H9 (cell line): ENCODE results near the gene CHN1. TPM values are rescaled to one million over a fixed set of nuclear protein-coding genes. Genes with fewer than 3 reads are reported as not detected.

ENCODE experiments used
- DNase-seq: peaks from one replicate; pipeline ENCODE4 v3.0.0-alpha.2; 2017
- H2AFZ ChIP-seq: one replicate; pipeline ENCODE4 v1.6.1; 2013; ENCODE audit warnings: mild to moderate bottlenecking, low read length, control low read depth, moderate library complexity
- H2AK5ac ChIP-seq: 2 replicates; pipeline ENCODE4 v1.6.1; 2013; ENCODE audit warnings: low read length, control low read depth, mixed read lengths; ENCODE audit not compliant: insufficient read length
- H2BK120ac ChIP-seq: one replicate; pipeline ENCODE4 v1.6.1; 2013; ENCODE audit warnings: low read depth, mild to moderate bottlenecking, low read length, control low read depth, inconsistent platforms; ENCODE audit not compliant: poor library complexity, severe bottlenecking
- H2BK12ac ChIP-seq: 2 replicates; pipeline ENCODE4 v1.6.1; 2013; ENCODE audit warnings: low read length, control low read depth, mixed read lengths, low read depth; ENCODE audit not compliant: insufficient read length
- H2BK15ac ChIP-seq: 2 replicates; pipeline ENCODE4 v1.6.1; 2013; ENCODE audit warnings: low read depth, low read length, control low read depth
- H2BK20ac ChIP-seq: one replicate; pipeline ENCODE4 v1.6.1; 2013; ENCODE audit warnings: low read depth, mild to moderate bottlenecking, low read length, control low read depth, inconsistent platforms; ENCODE audit not compliant: poor library complexity, severe bottlenecking
- H2BK5ac ChIP-seq: 2 replicates; pipeline ENCODE4 v1.6.1; 2013; ENCODE audit warnings: low read length, control low read depth, mixed read lengths; ENCODE audit not compliant: insufficient read length
- H3K14ac ChIP-seq: 2 replicates; pipeline ENCODE4 v1.6.1; 2013; ENCODE audit warnings: low read length, control low read depth; ENCODE audit not compliant: insufficient read depth
- H3K18ac ChIP-seq: 2 replicates; pipeline ENCODE4 v1.6.1; 2013; ENCODE audit warnings: low read depth, mild to moderate bottlenecking, mixed read lengths, low read length, control low read depth; ENCODE audit not compliant: insufficient read length
- H3K23ac ChIP-seq: 2 replicates; pipeline ENCODE4 v1.6.1; 2013; ENCODE audit warnings: low read length, control low read depth, mixed read lengths, low read depth; ENCODE audit not compliant: insufficient read length
- H3K23me2 ChIP-seq: 2 replicates; pipeline ENCODE4 v1.6.1; 2013; ENCODE audit warnings: low read depth, mild to moderate bottlenecking, mixed read lengths, low read length, control low read depth; ENCODE audit not compliant: insufficient read length, poor library complexity, severe bottlenecking
- H3K27ac ChIP-seq: 2 replicates; pipeline ENCODE4 v1.5.1; 2013; ENCODE audit warnings: low read length, control low read depth, mixed read lengths, low read depth; ENCODE audit not compliant: insufficient read length
- H3K27me3 ChIP-seq: 2 replicates; pipeline ENCODE4 v1.6.1; 2013; ENCODE audit warnings: low read length, control low read depth, inconsistent platforms; ENCODE audit not compliant: insufficient read depth
- H3K4ac ChIP-seq: 2 replicates; pipeline ENCODE4 v1.6.1; 2013; ENCODE audit warnings: low read depth, mild to moderate bottlenecking, control low read depth, inconsistent platforms, low read length, moderate library complexity
- H3K4me1 ChIP-seq: 2 replicates; pipeline ENCODE4 v1.6.1; 2013; ENCODE audit warnings: low read length, control low read depth, inconsistent platforms; ENCODE audit not compliant: insufficient read depth
- H3K4me2 ChIP-seq: 2 replicates; pipeline ENCODE4 v1.6.1; 2013; ENCODE audit warnings: low read length, control low read depth, mixed read lengths; ENCODE audit not compliant: insufficient read length, insufficient read depth
- H3K56ac ChIP-seq: 2 replicates; pipeline ENCODE4 v1.6.1; 2013; ENCODE audit warnings: low read depth, mild to moderate bottlenecking, mixed read lengths, low read length, control low read depth; ENCODE audit not compliant: insufficient read length
- H3K79me1 ChIP-seq: 2 replicates; pipeline ENCODE4 v1.6.1; 2013; ENCODE audit warnings: low read depth, mild to moderate bottlenecking, moderate library complexity, low read length, control low read depth, inconsistent platforms; ENCODE audit not compliant: insufficient read depth, poor library complexity, severe bottlenecking
- H3K79me2 ChIP-seq: 2 replicates; pipeline ENCODE4 v1.6.1; 2013; ENCODE audit warnings: low read length, control low read depth, inconsistent platforms; ENCODE audit not compliant: insufficient read depth
- H3K9ac ChIP-seq: 2 replicates; pipeline ENCODE4 v1.6.1; 2013; ENCODE audit warnings: low read length, control low read depth, mixed read lengths; ENCODE audit not compliant: insufficient read length; ENCODE audit errors: extremely low read depth
- H3K9me3 ChIP-seq: one replicate; pipeline ENCODE4 v1.6.1; 2013; ENCODE audit warnings: low read depth, low read length, inconsistent platforms; ENCODE audit not compliant: control insufficient read depth
- H3T11ph ChIP-seq: one replicate; pipeline ENCODE4 v1.6.1; 2013; ENCODE audit warnings: mild to moderate bottlenecking, low read length, control low read depth, inconsistent platforms
- H4K20me1 ChIP-seq: one replicate; pipeline ENCODE4 v1.6.1; 2013; ENCODE audit not compliant: control insufficient read depth, insufficient read length, insufficient read depth
- H4K5ac ChIP-seq: 2 replicates; pipeline ENCODE4 v1.6.1; 2013; ENCODE audit warnings: low read depth, mild to moderate bottlenecking, mixed read lengths, low read length, control low read depth; ENCODE audit not compliant: insufficient read length
- H4K8ac ChIP-seq: replicated peaks from 2 replicates; pipeline ENCODE4 v1.6.1; 2013; ENCODE audit warnings: low read length, control low read depth, mixed read lengths, low read depth; ENCODE audit not compliant: insufficient read length
- H4K91ac ChIP-seq: 2 replicates; pipeline ENCODE4 v1.6.1; 2013; ENCODE audit warnings: low read depth, mild to moderate bottlenecking, moderate library complexity, mixed read lengths, low read length, control low read depth; ENCODE audit not compliant: insufficient read length
- H3K27ac Mint-ChIP-seq, 3 experiments: 2 replicates in 2 of 3; 3 replicates in 1 of 3; pipeline ENCODE4 v1.8.0; 2020 to 2021; ENCODE audit warnings: mixed read lengths in 3 of 3, mild to moderate bottlenecking in 1 of 3, moderate library complexity in 1 of 3
- H3K27me3 Mint-ChIP-seq: 2 replicates; pipeline ENCODE4 v1.8.0; 2021; ENCODE audit warnings: low read depth, mild to moderate bottlenecking, moderate library complexity, mixed read lengths
- H3K36me3 Mint-ChIP-seq, 3 experiments: 2 replicates in 2 of 3; 3 replicates in 1 of 3; pipeline ENCODE4 v1.8.0; 2020 to 2021; ENCODE audit warnings: low read depth in 3 of 3, mixed read lengths in 3 of 3; ENCODE audit not compliant: insufficient read depth in 1 of 3
- H3K4me1 Mint-ChIP-seq, 2 experiments: 2 replicates each; pipeline ENCODE4 v1.8.0; 2020; ENCODE audit warnings: mixed read lengths in 2 of 2
- H3K4me3 Mint-ChIP-seq, 2 experiments: 2 replicates in 1 of 2; 3 replicates in 1 of 2; pipeline ENCODE4 v1.8.0; 2020 to 2021; ENCODE audit warnings: mild to moderate bottlenecking in 2 of 2, mixed read lengths in 2 of 2, moderate library complexity in 1 of 2
- H3K9me3 Mint-ChIP-seq, 2 experiments: 2 replicates in 1 of 2; 3 replicates in 1 of 2; pipeline ENCODE4 v1.8.0; 2020; ENCODE audit warnings: mild to moderate bottlenecking in 2 of 2, mixed read lengths in 2 of 2, moderate library complexity in 1 of 2
- CTCF ChIP-seq: fragments of 200-600 bp; sonication (generic); conservative IDR thresholded peaks from 3 replicates; pipeline ENCODE4 v1.8.0; 2021; ENCODE audit warnings: antibody characterized with exemption, mild to moderate bottlenecking
- WGBS: extraction: QIAGEN DNeasy Blood & Tissue Kit; methylation state at CpG from one replicate; pipeline ENCODE4 v1.1.7; 2013; ENCODE audit warnings: missing lambda C conversion rate, low lambda C conversion rate, mixed read lengths; ENCODE audit not compliant: insufficient read length; ENCODE audit errors: extremely low coverage; 5-methylcytosine and 5-hydroxymethylcytosine counted together
- total RNA-seq: library from RNA; stranded (reverse); gene quantifications from 2 replicates; pipeline ENCODE4 v1.2.1, GENCODE V29; 2021

Gene CHN1
- total RNA-seq, 1 experiment from 2014 or later = 33.9 TPM

GRCh38 chr2:174925046-174925784, 80.0 kb downstream of the CHN1 start:
- no peak overlapping the region for H2BK5ac ChIP-seq
- no peak overlapping the region for H3T11ph ChIP-seq
- no peak for TF ChIP-seq CTCF
- H3K9ac ChIP-seq = no peak overlapping the region
- H3K23me2 ChIP-seq = no peaks in the 10 kb centered on the region
- H3K27me3 Mint-ChIP-seq = no peaks in the 10 kb centered on the region
- no peak overlapping the region for H3K14ac ChIP-seq
- H3K18ac ChIP-seq = no peak overlapping the region
- peaks cover 11 to 31% (median 14%) of the 10 kb centered on the region in 3 experiments; a peak in 6 of 7 replicates for H3K36me3 Mint-ChIP-seq
- no peak overlapping the region for H2BK120ac ChIP-seq
- no peak overlapping the region for H3K56ac ChIP-seq
- H2AFZ ChIP-seq = no peak overlapping the region
- no peaks in the 10 kb centered on the region for H3K79me1 ChIP-seq
- no peak overlapping the region for H2BK15ac ChIP-seq
- no peak overlapping the region for H4K8ac ChIP-seq
- H3K27me3 ChIP-seq = no peaks in the 10 kb centered on the region
- DNase-seq = no peak
- H3K4me1 Mint-ChIP-seq = peaks cover 42 to 51% of the 10 kb centered on the region in 2 experiments
- H2BK20ac ChIP-seq = no peak overlapping the region
- H4K91ac ChIP-seq = no peak overlapping the region
- no CpG with 5 or more reads among the region's 3 CpGs for WGBS
- H3K23ac ChIP-seq = no peak overlapping the region
- no peak overlapping the region for H3K4ac ChIP-seq
- no peaks in the 10 kb centered on the region for H3K79me2 ChIP-seq
- no peak overlapping the region for H3K4me2 ChIP-seq
- peak overlapping the region; percentile 87 for H3K27ac ChIP-seq
- H3K4me3 Mint-ChIP-seq = peak overlapping the region; percentile 31 to 70; a peak in 3 of 5 replicates
- no peaks in the 10 kb centered on the region for H4K20me1 ChIP-seq
- peaks cover 7% of the 10 kb centered on the region; the same call in 1 of the 2 replicates for H3K4me1 ChIP-seq
- H3K27ac Mint-ChIP-seq = peak overlapping the region; percentile 93 to 100 (median 99)
- H2AK5ac ChIP-seq = no peak overlapping the region
- no peaks in the 10 kb centered on the region for H3K9me3 ChIP-seq
- peaks cover 4 to 6% of the 10 kb centered on the region in 2 experiments; a peak in 4 of 5 replicates for H3K9me3 Mint-ChIP-seq
- H2BK12ac ChIP-seq = no peak overlapping the region
- no peak overlapping the region for H4K5ac ChIP-seq
